Right lobe of liver (tissue), 4 donors: Measurements from ENCODE around the gene SYNE3.

Experiments used
- POLR2A ChIP-seq: fragments of 450-650 bp; IDR thresholded peaks from one replicate; pipeline ENCODE4 v1.6.1; 2017; ENCODE audit warnings: antibody characterized with exemption, mild to moderate bottlenecking
- TF ChIP-seq, protein P1 (sequence below), 4 donors: fragments of 200-600 bp in 3 of 4; fragments of 450-650 bp in 1 of 4; IDR thresholded peaks; one replicate each; pipeline versions ENCODE4 v1.5.1 to v1.8.0; 2016 to 2022; ENCODE audit warnings: antibody characterized with exemption in 4 of 4, mild to moderate bottlenecking in 2 of 4
- donor health status: DM: no; HTN: no; CAD: no.
- donor health status: DM: no; HTN: no; CAD: no.
- donor health status: DM: no; HTN: yes; CAD: no.

DNA sequence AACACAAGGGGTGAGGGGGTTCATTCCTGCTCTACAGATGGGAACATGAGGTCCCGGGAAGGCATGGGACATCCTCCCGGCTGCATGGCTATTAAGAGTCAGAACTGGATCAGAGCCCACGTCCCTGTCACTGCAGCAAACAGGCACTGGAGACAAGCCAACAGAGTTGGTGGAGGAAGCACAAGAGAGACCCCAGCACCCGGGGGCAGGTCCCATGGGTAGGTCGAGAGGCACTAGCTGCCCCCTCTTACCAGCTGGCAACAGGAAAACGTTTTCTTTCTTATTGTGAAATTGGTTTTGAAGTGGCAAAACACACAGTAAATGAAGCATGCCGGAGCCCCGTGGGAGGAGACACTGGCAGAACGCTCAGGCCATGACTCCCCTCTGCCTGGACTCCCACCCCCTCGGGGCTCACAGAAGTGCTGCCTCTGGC, 43.6 kb downstream of the SYNE3 start:
- TF ChIP-seq, protein P1, sequence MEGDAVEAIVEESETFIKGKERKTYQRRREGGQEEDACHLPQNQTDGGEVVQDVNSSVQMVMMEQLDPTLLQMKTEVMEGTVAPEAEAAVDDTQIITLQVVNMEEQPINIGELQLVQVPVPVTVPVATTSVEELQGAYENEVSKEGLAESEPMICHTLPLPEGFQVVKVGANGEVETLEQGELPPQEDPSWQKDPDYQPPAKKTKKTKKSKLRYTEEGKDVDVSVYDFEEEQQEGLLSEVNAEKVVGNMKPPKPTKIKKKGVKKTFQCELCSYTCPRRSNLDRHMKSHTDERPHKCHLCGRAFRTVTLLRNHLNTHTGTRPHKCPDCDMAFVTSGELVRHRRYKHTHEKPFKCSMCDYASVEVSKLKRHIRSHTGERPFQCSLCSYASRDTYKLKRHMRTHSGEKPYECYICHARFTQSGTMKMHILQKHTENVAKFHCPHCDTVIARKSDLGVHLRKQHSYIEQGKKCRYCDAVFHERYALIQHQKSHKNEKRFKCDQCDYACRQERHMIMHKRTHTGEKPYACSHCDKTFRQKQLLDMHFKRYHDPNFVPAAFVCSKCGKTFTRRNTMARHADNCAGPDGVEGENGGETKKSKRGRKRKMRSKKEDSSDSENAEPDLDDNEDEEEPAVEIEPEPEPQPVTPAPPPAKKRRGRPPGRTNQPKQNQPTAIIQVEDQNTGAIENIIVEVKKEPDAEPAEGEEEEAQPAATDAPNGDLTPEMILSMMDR (IDR thresholded peaks at IDR 0.05), result no peak
- no peak for TF ChIP-seq POLR2A
